HG03457 (cell line): ENCODE data around the gene ZNF827.

ENCODE experiments used
- ATAC-seq: cut with Tn5 transposase; IDR thresholded peaks from one replicate; pipeline ENCODE4 v1.9.1; 2021; ENCODE audit warnings: moderate number of reproducible peaks; ENCODE audit not compliant: unreplicated experiment

ZNF827 gene

GRCh38 chr4:145732001-145732815 is 206.4 kb downstream of the ZNF827 start:
- no peak for ATAC-seq

GRCh38 chr4:145731028-145731427 is 207.6 kb downstream of the ZNF827 start:
- ATAC-seq: no peak

- ATAC-seq: no peak
These were observed 208.6 kb downstream of the ZNF827 start for GRCh38 chr4:145730026-145730425.

- no peak for ATAC-seq
These were observed 215.3 kb downstream of the ZNF827 start for GRCh38 chr4:145723336-145723735.

GRCh38 chr4:145722561-145722960 is 216.1 kb downstream of the ZNF827 start:
- no peak for ATAC-seq

- ATAC-seq: no peak
These were observed 218.0 kb downstream of the ZNF827 start for GRCh38 chr4:145720656-145721055.

GRCh38 chr4:145719752-145720624 is 218.6 kb downstream of the ZNF827 start:
- ATAC-seq: no peak

- no peak for ATAC-seq
These were observed 221.9 kb downstream of the ZNF827 start for GRCh38 chr4:145716661-145717200.

GRCh38 chr4:145716200-145716599 is 222.4 kb downstream of the ZNF827 start:
- no peak for ATAC-seq

GRCh38 chr4:145709843-145710242 is 228.8 kb downstream of the ZNF827 start:
- ATAC-seq: peak; percentile 71

GRCh38 chr4:145709336-145709735 is 229.3 kb downstream of the ZNF827 start:
- ATAC-seq: no peak
